Mononuclear cell (primary cell): Measurements from ENCODE around the gene SLC25A30. TPM values are rescaled to one million over a fixed set of nuclear protein-coding genes. Genes with fewer than 3 reads are reported as not detected.
"Not testable (repeated sequence)": the region's sequence is repeated elsewhere in the genome, so short reads cannot be mapped to it uniquely, and the experiment has no call there.

ENCODE experiments used
- H3K27me3 ChIP-seq: 2 replicates; pipeline ENCODE4 v1.6.0; 2011; ENCODE audit warnings: low read length, control low read depth; ENCODE audit not compliant: insufficient read depth
- H3K4me1 ChIP-seq: 2 replicates; pipeline ENCODE4 v1.5.1; 2011; ENCODE audit warnings: mild to moderate bottlenecking, low read length, control low read depth; ENCODE audit not compliant: insufficient read depth
- H3K4me3 ChIP-seq: 2 replicates; pipeline ENCODE4 v1.5.1; 2011; ENCODE audit warnings: mild to moderate bottlenecking, low read length, moderate library complexity
- H3K9me3 ChIP-seq: 2 replicates; pipeline ENCODE4 v1.5.1; 2011; ENCODE audit warnings: low read depth, mild to moderate bottlenecking, control low read depth, low read length
- total RNA-seq: library from RNA; depleted of rRNA; stranded (reverse); fragments of >200 nt; gene quantifications from one replicate; pipeline ENCODE4 v1.2.3, GENCODE V29; 2012

The SLC25A30 gene
- total RNA-seq, 1 donor: 23.7 TPM

- not testable (repeated sequence) for H3K9me3 ChIP-seq, H3K27me3 ChIP-seq, H3K4me3 ChIP-seq
- peaks cover 19% of the 10 kb centered on the region for H3K4me1 ChIP-seq
Observed at GRCh38 chr13:45344064-45344463, 74.1 kb downstream of the SLC25A30 start.

Other genes with a start within 250 kb of the SLC25A30 start
- gene KCTD4, start 217.3 kb downstream of the SLC25A30 start, total RNA-seq: not detected
- gene TPT1, start 77.2 kb downstream of the SLC25A30 start, total RNA-seq: 8,838 TPM
- gene COG3, start 46.6 kb upstream of the SLC25A30 start, total RNA-seq: 40.8 TPM
- gene ERICH6B, start 197.4 kb upstream of the SLC25A30 start, total RNA-seq: not detected